H1 (cell line): ENCODE measurements around the gene ZFP90. TPM values are rescaled to one million over a fixed set of nuclear protein-coding genes. Genes with fewer than 3 reads are reported as not detected.

Experiments used
- CTCF ChIP-seq, 3 experiments: IDR thresholded peaks; 1 replicate in 2 of 3; 2 replicates in 1 of 3; pipeline versions ENCODE4 v1.5.1 to v1.6.1; 2011; ENCODE audit warnings: low read length in 3 of 3, mild to moderate bottlenecking in 3 of 3, inconsistent platforms in 2 of 3, low read depth in 1 of 3, moderate library complexity in 1 of 3; ENCODE audit not compliant: insufficient read depth in 1 of 3; ENCODE audit errors: control extremely low read depth in 1 of 3
- EGR1 ChIP-seq: IDR thresholded peaks from 2 replicates; pipeline ENCODE4 v1.6.1; 2011; ENCODE audit warnings: low read depth, low read length, borderline replicate concordance
- EZH2 ChIP-seq: fragments of 200-600 bp; sonication (generic); IDR thresholded peaks from 2 replicates; pipeline ENCODE4 v1.7.1; 2012; ENCODE audit warnings: low read depth, mild to moderate bottlenecking, moderate library complexity, low read length, inconsistent platforms; ENCODE audit not compliant: severe bottlenecking
- GTF2F1 ChIP-seq: IDR thresholded peaks from 2 replicates; pipeline ENCODE4 v1.6.1; 2012; ENCODE audit warnings: low read depth, low read length, improper control_type of control experiment, borderline replicate concordance
- HDAC6 ChIP-seq: IDR thresholded peaks from one replicate; pipeline ENCODE4 v1.7.1; 2012; ENCODE audit warnings: low read depth, mild to moderate bottlenecking, inconsistent platforms, low read length, moderate library complexity
- NRF1 ChIP-seq: IDR thresholded peaks from 2 replicates; pipeline ENCODE4 v1.6.1; 2011; ENCODE audit warnings: mild to moderate bottlenecking, low read depth, low read length, improper control_type of control experiment
- SP4 ChIP-seq: IDR thresholded peaks from 2 replicates; pipeline ENCODE4 v1.6.1; 2012; ENCODE audit warnings: low read length, inconsistent platforms
- polyA plus RNA-seq, 7 experiments: library from polyadenylated mRNA; depleted of rRNA in 3 of 7; stranded (reverse) in 5 of 7; unstranded in 2 of 7; fragments of >200 nt in 5 of 7; fragments of 200-250 nt in 2 of 7; gene quantifications; 1 replicate in 5 of 7; 2 replicates in 1 of 7; 4 replicates in 1 of 7; pipeline versions ENCODE4 v1.2.1 to v1.2.3, GENCODE V29; 2011 to 2013; ENCODE audit warnings: missing spikeins in 2 of 7, mixed read lengths in 2 of 7
- total RNA-seq: library from RNA; stranded (reverse); fragmentation: NEBNext Ultra II Directional; extraction: Animal tissue kit (Norgen Biotek cat#: 25700); gene quantifications from 2 replicates; pipeline ENCODE4 v1.2.1, GENCODE V29; 2021

ZFP90 gene
- total and polyA plus RNA-seq, 2 of the 8 experiments (the other 6 are each of a cell fraction or from before 2014, with no cell fraction given) = 10.3 to 19.1 TPM

GRCh38 chr16:68519225-68519745 lies 19.8 kb upstream of the ZFP90 start (continued):
- TF ChIP-seq HDAC6 (no peak), EGR1 (no peak), GTF2F1 (no peak), CTCF (IDR thresholded peaks at IDR 0.05; ENCODE audit: control extremely low read depth in 1 of 3, insufficient read depth in 1 of 3, low read depth in 1 of 3, low read length in 3 of 3) (no peak), NRF1 (no peak), EZH2 (no peak), SP4 (no peak)
